Measurements from ENCODE around the gene ALOX12. TPM values are rescaled to one million over a fixed set of nuclear protein-coding genes. Genes with fewer than 3 reads are reported as not detected.

Gene ALOX12
- total and polyA plus RNA-seq, 4 donors: 0.03 to 3.1 (median 0.24) TPM; not detected in 1

DNA sequence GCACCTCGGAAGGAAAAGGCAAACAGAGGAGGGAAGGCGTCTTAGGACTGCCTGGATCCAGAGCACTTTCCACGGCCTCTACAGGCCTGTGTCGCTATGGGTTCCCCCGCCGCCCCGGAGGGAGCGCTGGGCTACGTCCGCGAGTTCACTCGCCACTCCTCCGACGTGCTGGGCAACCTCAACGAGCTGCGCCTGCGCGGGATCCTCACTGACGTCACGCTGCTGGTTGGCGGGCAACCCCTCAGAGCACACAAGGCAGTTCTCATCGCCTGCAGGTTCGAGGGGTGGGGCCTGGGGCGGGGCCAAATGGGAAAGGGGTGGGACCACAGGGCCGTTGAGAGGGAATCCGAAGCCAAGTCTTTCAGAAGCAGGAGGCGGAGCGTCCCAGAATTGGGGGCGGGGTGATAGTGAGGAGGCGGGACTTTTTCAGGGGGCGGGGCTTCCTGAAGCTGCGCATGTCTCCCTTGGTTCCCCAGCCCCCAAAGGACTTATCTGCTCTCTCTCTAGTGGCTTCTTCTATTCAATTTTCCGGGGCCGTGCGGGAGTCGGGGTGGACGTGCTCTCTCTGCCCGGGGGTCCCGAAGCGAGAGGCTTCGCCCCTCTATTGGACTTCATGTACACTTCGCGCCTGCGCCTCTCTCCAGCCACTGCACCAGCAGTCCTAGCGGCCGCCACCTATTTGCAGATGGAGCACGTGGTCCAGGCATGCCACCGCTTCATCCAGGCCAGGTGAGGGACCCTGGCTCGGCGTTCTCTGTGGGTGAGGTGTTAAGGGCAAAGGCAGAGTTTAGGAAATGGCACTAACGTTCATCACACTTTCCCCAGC is 27.9 kb downstream of the ALOX12 start:
- TF ChIP-seq, protein P1, sequence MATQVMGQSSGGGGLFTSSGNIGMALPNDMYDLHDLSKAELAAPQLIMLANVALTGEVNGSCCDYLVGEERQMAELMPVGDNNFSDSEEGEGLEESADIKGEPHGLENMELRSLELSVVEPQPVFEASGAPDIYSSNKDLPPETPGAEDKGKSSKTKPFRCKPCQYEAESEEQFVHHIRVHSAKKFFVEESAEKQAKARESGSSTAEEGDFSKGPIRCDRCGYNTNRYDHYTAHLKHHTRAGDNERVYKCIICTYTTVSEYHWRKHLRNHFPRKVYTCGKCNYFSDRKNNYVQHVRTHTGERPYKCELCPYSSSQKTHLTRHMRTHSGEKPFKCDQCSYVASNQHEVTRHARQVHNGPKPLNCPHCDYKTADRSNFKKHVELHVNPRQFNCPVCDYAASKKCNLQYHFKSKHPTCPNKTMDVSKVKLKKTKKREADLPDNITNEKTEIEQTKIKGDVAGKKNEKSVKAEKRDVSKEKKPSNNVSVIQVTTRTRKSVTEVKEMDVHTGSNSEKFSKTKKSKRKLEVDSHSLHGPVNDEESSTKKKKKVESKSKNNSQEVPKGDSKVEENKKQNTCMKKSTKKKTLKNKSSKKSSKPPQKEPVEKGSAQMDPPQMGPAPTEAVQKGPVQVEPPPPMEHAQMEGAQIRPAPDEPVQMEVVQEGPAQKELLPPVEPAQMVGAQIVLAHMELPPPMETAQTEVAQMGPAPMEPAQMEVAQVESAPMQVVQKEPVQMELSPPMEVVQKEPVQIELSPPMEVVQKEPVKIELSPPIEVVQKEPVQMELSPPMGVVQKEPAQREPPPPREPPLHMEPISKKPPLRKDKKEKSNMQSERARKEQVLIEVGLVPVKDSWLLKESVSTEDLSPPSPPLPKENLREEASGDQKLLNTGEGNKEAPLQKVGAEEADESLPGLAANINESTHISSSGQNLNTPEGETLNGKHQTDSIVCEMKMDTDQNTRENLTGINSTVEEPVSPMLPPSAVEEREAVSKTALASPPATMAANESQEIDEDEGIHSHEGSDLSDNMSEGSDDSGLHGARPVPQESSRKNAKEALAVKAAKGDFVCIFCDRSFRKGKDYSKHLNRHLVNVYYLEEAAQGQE (IDR thresholded peaks at IDR 0.05): no peak
- TF ChIP-seq SP1 (IDR thresholded peaks at IDR 0.05) (peak; percentile 55), RXRA (IDR thresholded peaks at IDR 0.05) (peak in 1 of 2 donors; percentile 19), EGR1 (IDR thresholded peaks at IDR 0.05; ENCODE audit: low read depth in 2 of 2) (no peak)
- Histone ChIP-seq H3K9me3 (ENCODE audit: control insufficient read depth in 4 of 4, low read length in 3 of 4) (no peaks in the 10 kb centered on the region), H3K4me3 (ENCODE audit: low read depth in 1 of 3, low read length in 3 of 3) (peak overlapping the region in 1 of 3 donors; percentile 11), H3K9ac (ENCODE audit: low read depth in 1 of 2, low read length in 2 of 2) (peak overlapping the region in 1 of 2 donors; percentile 29), H3K4me1 (ENCODE audit: control insufficient read depth in 4 of 4, insufficient read depth in 4 of 4, low read length in 3 of 4) (peaks cover 6 to 29% (median 16%) of the 10 kb centered on the region in 4 donors), H3K27ac (ENCODE audit: low read depth in 1 of 2, low read length in 2 of 2) (peak overlapping the region; percentile 53 to 69), H3K36me3 (ENCODE audit: control insufficient read depth in 4 of 4, insufficient read depth in 3 of 4, low read depth in 1 of 4, low read length in 3 of 4) (no peaks in the 10 kb centered on the region), H3K27me3 (ENCODE audit: control insufficient read depth in 4 of 4, insufficient read depth in 4 of 4, low read length in 3 of 4) (no peaks in the 10 kb centered on the region)
- DNase-seq (ENCODE audit: low spot score): peak; percentile 98
- 36% methylated on average over 51 of the region's 51 CpGs for WGBS

DNA sequence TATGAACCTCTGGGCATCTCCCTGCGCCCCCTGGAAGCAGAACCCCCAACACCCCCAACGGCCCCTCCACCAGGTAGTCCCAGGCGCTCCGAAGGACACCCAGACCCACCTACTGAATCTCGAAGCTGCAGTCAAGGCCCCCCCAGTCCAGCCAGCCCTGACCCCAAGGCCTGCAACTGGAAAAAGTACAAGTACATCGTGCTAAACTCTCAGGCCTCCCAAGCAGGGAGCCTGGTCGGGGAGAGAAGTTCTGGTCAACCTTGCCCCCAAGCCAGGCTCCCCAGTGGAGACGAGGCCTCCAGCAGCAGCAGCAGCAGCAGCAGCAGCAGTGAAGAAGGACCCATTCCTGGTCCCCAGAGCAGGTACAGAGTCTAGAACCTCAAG is 28.5 kb downstream of the ALOX12 start:
- Histone ChIP-seq H3K9me3 (ENCODE audit: control insufficient read depth in 4 of 4, low read length in 3 of 4) (no peaks in the 10 kb centered on the region), H3K4me3 (ENCODE audit: low read depth in 1 of 3, low read length in 3 of 3) (no peak overlapping the region), H3K9ac (ENCODE audit: low read depth in 1 of 2, low read length in 2 of 2) (no peak overlapping the region), H3K4me1 (ENCODE audit: control insufficient read depth in 4 of 4, insufficient read depth in 4 of 4, low read length in 3 of 4) (peaks cover 5 to 25% (median 15%) of the 10 kb centered on the region in 4 donors), H3K27ac (ENCODE audit: low read depth in 1 of 2, low read length in 2 of 2) (peak overlapping the region in 1 of 2 donors; percentile 10), H3K27me3 (ENCODE audit: control insufficient read depth in 4 of 4, insufficient read depth in 4 of 4, low read length in 3 of 4) (no peaks in the 10 kb centered on the region), H3K36me3 (ENCODE audit: control insufficient read depth in 4 of 4, insufficient read depth in 3 of 4, low read depth in 1 of 4, low read length in 3 of 4) (no peaks in the 10 kb centered on the region)
- TF ChIP-seq, protein P2, sequence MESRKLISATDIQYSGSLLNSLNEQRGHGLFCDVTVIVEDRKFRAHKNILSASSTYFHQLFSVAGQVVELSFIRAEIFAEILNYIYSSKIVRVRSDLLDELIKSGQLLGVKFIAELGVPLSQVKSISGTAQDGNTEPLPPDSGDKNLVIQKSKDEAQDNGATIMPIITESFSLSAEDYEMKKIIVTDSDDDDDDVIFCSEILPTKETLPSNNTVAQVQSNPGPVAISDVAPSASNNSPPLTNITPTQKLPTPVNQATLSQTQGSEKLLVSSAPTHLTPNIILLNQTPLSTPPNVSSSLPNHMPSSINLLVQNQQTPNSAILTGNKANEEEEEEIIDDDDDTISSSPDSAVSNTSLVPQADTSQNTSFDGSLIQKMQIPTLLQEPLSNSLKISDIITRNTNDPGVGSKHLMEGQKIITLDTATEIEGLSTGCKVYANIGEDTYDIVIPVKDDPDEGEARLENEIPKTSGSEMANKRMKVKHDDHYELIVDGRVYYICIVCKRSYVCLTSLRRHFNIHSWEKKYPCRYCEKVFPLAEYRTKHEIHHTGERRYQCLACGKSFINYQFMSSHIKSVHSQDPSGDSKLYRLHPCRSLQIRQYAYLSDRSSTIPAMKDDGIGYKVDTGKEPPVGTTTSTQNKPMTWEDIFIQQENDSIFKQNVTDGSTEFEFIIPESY (IDR thresholded peaks at IDR 0.05): no peak
- TF ChIP-seq, protein P1 (IDR thresholded peaks at IDR 0.05): no peak
- TF ChIP-seq EGR1 (IDR thresholded peaks at IDR 0.05; ENCODE audit: low read depth in 2 of 2): no peak
- TF ChIP-seq FOXA2 (IDR thresholded peaks at IDR 0.05): no peak
- TF ChIP-seq GABPA (IDR thresholded peaks at IDR 0.05 in 1 of 2, conservative IDR thresholded peaks at IDR 0.05 in 1 of 2): no peak
- TF ChIP-seq RAD21 (IDR thresholded peaks at IDR 0.05): no peak
- TF ChIP-seq, protein P3, sequence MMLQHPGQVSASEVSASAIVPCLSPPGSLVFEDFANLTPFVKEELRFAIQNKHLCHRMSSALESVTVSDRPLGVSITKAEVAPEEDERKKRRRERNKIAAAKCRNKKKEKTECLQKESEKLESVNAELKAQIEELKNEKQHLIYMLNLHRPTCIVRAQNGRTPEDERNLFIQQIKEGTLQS (IDR thresholded peaks at IDR 0.05): no peak
- TF ChIP-seq TAF1 (conservative IDR thresholded peaks at IDR 0.05): no peak
- TF ChIP-seq RXRA (IDR thresholded peaks at IDR 0.05): no peak
- TF ChIP-seq SP1 (IDR thresholded peaks at IDR 0.05): no peak
- no peak for TF ChIP-seq NR2F2 (IDR thresholded peaks at IDR 0.05)
- TF ChIP-seq FOXA1 (IDR thresholded peaks at IDR 0.05): no peak
- TF ChIP-seq HNF4G (IDR thresholded peaks at IDR 0.05): no peak
- TF ChIP-seq HNF4A (conservative IDR thresholded peaks at IDR 0.05): no peak
- no peak for TF ChIP-seq YY1 (IDR thresholded peaks at IDR 0.05)
- no peak for TF ChIP-seq JUND (IDR thresholded peaks at IDR 0.05)
- TF ChIP-seq, protein P4, sequence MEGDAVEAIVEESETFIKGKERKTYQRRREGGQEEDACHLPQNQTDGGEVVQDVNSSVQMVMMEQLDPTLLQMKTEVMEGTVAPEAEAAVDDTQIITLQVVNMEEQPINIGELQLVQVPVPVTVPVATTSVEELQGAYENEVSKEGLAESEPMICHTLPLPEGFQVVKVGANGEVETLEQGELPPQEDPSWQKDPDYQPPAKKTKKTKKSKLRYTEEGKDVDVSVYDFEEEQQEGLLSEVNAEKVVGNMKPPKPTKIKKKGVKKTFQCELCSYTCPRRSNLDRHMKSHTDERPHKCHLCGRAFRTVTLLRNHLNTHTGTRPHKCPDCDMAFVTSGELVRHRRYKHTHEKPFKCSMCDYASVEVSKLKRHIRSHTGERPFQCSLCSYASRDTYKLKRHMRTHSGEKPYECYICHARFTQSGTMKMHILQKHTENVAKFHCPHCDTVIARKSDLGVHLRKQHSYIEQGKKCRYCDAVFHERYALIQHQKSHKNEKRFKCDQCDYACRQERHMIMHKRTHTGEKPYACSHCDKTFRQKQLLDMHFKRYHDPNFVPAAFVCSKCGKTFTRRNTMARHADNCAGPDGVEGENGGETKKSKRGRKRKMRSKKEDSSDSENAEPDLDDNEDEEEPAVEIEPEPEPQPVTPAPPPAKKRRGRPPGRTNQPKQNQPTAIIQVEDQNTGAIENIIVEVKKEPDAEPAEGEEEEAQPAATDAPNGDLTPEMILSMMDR (IDR thresholded peaks at IDR 0.05; ENCODE audit: low read depth, low read length, missing input control): no peak
- TF ChIP-seq, protein P5, sequence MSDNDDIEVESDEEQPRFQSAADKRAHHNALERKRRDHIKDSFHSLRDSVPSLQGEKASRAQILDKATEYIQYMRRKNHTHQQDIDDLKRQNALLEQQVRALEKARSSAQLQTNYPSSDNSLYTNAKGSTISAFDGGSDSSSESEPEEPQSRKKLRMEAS (IDR thresholded peaks at IDR 0.05): no peak
- WGBS: 81% methylated on average over 8 of the region's 8 CpGs
- no peak for DNase-seq (ENCODE audit: low spot score)

Measured in liver (tissue), 9 donors.